CD4-positive, CD25-positive, alpha-beta regulatory T cell (primary cell): ENCODE results near the gene SNRNP200. TPM values are rescaled to one million over a fixed set of nuclear protein-coding genes. Genes with fewer than 3 reads are reported as not detected.
"Not testable (repeated sequence)": the region's sequence is repeated elsewhere in the genome, so short reads cannot be mapped to it uniquely, and the experiment has no call there.

Experiments used
- ATAC-seq, 2 donors: fragments of 150-1000 bp; cut with Tn5 transposase; one replicate each; pipeline ENCODE4 v1.10.0; 2021; ENCODE audit warnings: low read depth in 2 of 2, moderate number of reproducible peaks in 2 of 2, moderate library complexity in 1 of 2
- DNase-seq, 3 donors: peaks; one replicate each; pipeline versions ENCODE4 v3.0.0 to v3.0.0-alpha.2; 2012 to 2022; ENCODE audit warnings: mixed read lengths in 1 of 3
- H3K27ac ChIP-seq: one replicate; pipeline ENCODE4 v1.7.0; 2013; ENCODE audit warnings: mild to moderate bottlenecking, low read length; ENCODE audit not compliant: insufficient read depth, poor library complexity, severe bottlenecking
- H3K27me3 ChIP-seq: one replicate; pipeline ENCODE4 v1.7.0; 2013; ENCODE audit warnings: low read length; ENCODE audit not compliant: control insufficient read depth, insufficient read depth
- H3K36me3 ChIP-seq: one replicate; pipeline ENCODE4 v1.7.0; 2013; ENCODE audit warnings: mild to moderate bottlenecking, low read length, moderate library complexity; ENCODE audit not compliant: control insufficient read depth, insufficient read depth
- H3K4me1 ChIP-seq: 2 replicates; pipeline ENCODE4 v1.7.0; 2013; ENCODE audit warnings: mild to moderate bottlenecking, low read length; ENCODE audit not compliant: insufficient read depth, control insufficient read depth, poor library complexity, severe bottlenecking
- H3K4me3 ChIP-seq: one replicate; pipeline ENCODE4 v1.7.0; 2013; ENCODE audit warnings: low read depth, mild to moderate bottlenecking, low read length, moderate library complexity
- H3K9me3 ChIP-seq, 2 experiments: 1 replicate in 1 of 2; 2 replicates in 1 of 2; pipeline ENCODE4 v1.7.0; 2013; ENCODE audit warnings: low read length in 2 of 2, mild to moderate bottlenecking in 1 of 2, moderate library complexity in 1 of 2; ENCODE audit not compliant: control insufficient read depth in 2 of 2
- H3K27ac Mint-ChIP-seq, 3 donors: one replicate each; pipeline ENCODE4 v1.8.0; 2020 to 2022; ENCODE audit warnings: mild to moderate bottlenecking in 3 of 3, mixed read lengths in 3 of 3, moderate library complexity in 2 of 3
- H3K27me3 Mint-ChIP-seq: one replicate; pipeline ENCODE4 v1.8.0; 2022; ENCODE audit warnings: mild to moderate bottlenecking, mixed read lengths
- H3K36me3 Mint-ChIP-seq: one replicate; pipeline ENCODE4 v1.8.0; 2020; ENCODE audit warnings: mixed read lengths
- H3K4me1 Mint-ChIP-seq, 4 donors: one replicate each; pipeline ENCODE4 v1.8.0; 2020 to 2022; ENCODE audit warnings: mixed read lengths in 4 of 4, mild to moderate bottlenecking in 1 of 4
- H3K4me3 Mint-ChIP-seq, 4 donors: one replicate each; pipeline ENCODE4 v1.8.0; 2020 to 2022; ENCODE audit warnings: mild to moderate bottlenecking in 4 of 4, mixed read lengths in 4 of 4, moderate library complexity in 3 of 4
- H3K9me3 Mint-ChIP-seq, 7 donors: one replicate each; pipeline ENCODE4 v1.8.0; 2020 to 2022; ENCODE audit warnings: mixed read lengths in 7 of 7, mild to moderate bottlenecking in 3 of 7, moderate library complexity in 2 of 7
- polyA plus RNA-seq, 4 donors: library from polyadenylated mRNA; unstranded; fragments of 300-500 nt; fragmentation: Illumina TruSeq; gene quantifications; one replicate each; pipeline ENCODE4 v1.2.3, GENCODE V29; 2021
- total RNA-seq: library from RNA; stranded (reverse); gene quantifications from one replicate; pipeline ENCODE4 v1.2.3, GENCODE V29; 2022

SNRNP200 gene
- total and polyA plus RNA-seq, 5 donors from 2014 or later: 67.4 to 295 (median 88.0) TPM

DNA sequence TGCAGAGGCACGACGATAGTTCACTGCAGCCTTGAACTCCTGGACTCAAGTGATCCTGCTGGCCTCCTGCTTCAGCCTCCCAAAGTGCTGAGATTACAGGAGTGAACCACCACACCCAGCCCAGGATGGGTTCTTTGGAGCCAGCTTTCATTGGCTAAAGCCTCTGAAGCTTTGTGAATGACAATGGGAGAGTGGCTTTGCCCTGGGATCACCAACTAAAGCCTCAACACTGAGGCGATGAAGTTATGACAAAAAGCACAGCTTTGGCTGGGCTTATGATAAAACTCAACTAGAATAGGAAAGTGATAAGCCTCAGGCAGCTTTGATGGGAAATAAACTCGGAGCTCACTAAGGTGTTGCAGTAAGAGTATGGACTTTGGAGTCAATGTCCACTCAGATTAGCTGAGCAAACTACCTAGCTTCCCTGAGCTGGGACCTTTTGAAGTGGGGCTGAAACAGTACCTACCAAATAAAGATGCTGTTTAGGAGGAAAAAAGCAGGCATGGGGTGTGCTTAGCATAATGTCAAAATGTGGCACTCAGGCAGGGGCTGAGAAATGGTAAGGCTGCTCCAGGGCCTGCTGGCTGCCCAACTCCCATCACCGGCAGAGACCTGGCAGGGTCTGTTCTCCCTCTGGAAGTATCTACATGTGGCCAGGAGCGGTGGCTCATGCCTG, 43.9 kb downstream of the SNRNP200 start:
- Mint-ChIP-seq H3K9me3 (no peaks in the 10 kb centered on the region), H3K4me3 (peak overlapping the region in 2 of 4 donors; percentile 41 to 63), H3K27me3 (peaks cover 5% of the 10 kb centered on the region), H3K4me1 (peaks cover 21 to 85% (median 54%) of the 10 kb centered on the region in 4 donors), H3K36me3 (peaks cover 16% of the 10 kb centered on the region), H3K27ac (peak overlapping the region in 2 of 3 donors; percentile 81 to 83)
- no peak for DNase-seq
- Histone ChIP-seq H3K4me3 (no peak overlapping the region), H3K4me1 (peaks cover 60% of the 10 kb centered on the region), H3K27ac (peak overlapping the region; percentile 23), H3K9me3 (no peaks in the 10 kb centered on the region), H3K36me3 (peaks cover 43% of the 10 kb centered on the region), H3K27me3 (no peaks in the 10 kb centered on the region)
- ATAC-seq: no peak

DNA sequence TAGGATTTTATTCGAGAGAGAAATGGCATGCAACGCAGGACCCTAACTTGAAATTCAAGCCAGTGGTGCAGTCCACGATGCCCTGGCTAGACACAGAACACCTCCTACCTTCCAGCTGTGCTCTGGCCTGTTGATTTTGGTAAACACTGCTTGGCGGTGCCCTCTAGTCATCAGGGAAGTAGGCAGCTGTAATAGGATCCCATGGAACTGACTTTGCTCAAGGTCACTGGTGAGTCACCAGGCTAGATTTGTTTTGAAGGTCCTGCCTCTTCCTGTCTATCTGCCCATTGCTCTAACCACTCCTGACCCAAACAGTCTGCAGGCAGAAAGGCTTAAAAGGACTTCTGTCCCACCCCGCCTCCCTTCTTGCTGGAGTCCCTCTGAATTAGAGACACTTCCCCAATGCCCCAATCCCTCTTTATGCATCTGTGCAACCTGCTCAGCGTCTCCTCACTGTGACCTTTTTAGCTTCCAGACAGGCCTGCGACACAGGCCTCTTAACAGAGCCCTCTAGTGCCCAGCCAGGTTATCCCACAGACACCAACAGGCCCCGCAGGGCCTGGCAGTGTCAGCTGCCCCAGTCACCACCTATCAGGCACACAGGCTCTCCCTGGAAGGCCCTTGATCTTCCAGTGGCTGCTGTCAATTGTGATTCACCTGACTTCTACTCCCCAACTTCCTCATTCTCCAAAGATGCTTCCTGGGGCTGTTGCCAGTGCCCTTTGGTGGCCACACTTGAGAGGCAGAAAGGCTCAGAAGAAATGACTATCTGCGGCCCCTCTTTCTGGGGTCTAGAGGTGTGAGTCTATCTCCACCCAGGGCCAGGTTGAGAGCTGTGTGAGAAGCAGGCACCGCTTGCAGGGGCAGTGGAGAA, 44.7 kb downstream of the SNRNP200 start:
- peaks cover 5% of the 10 kb centered on the region for H3K27me3 Mint-ChIP-seq
- peaks cover 16% of the 10 kb centered on the region for H3K36me3 Mint-ChIP-seq
- no peaks in the 10 kb centered on the region for H3K9me3 ChIP-seq
- H3K27ac Mint-ChIP-seq: peak overlapping the region; percentile 81 to 92 (median 83)
- no peak overlapping the region for H3K4me3 ChIP-seq
- peaks cover 22 to 86% (median 54%) of the 10 kb centered on the region in 4 donors for H3K4me1 Mint-ChIP-seq
- H3K27ac ChIP-seq: peak overlapping the region; percentile 23
- H3K9me3 Mint-ChIP-seq: no peaks in the 10 kb centered on the region
- H3K4me1 ChIP-seq: peaks cover 58% of the 10 kb centered on the region
- DNase-seq (peak in 2 of 3 donors; percentile 37 to 61), ATAC-seq (peak; percentile 44 to 45)
- peak overlapping the region in 3 of 4 donors; percentile 36 to 65 (median 53) for H3K4me3 Mint-ChIP-seq
- H3K36me3 ChIP-seq: peaks cover 47% of the 10 kb centered on the region
- no peaks in the 10 kb centered on the region for H3K27me3 ChIP-seq

DNA sequence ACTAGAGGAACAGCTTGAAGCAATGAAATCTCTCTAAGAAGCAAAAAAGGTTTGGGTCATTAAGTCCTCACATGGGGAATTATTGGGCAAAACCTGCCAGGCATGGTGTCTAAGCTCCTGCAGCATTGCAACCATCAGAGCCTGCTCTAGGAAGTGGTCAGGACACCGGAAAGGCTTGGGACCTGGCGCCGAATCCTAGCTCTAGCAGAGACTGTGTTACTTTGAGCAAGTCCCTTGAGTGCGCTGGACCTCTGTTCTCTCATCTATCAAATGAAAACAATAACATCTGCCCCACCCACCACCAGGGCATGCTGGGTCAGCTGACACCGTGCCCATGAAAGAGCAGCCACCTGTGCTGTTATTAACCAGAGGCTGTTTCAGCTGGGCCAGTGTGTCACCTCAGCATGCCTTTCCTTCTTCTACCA, 45.8 kb downstream of the SNRNP200 start:
- peak overlapping the region in 2 of 3 donors; percentile 76 to 80 for H3K27ac Mint-ChIP-seq
- ATAC-seq: no peak
- H3K27me3 Mint-ChIP-seq: peaks cover 5% of the 10 kb centered on the region
- H3K4me1 Mint-ChIP-seq: peaks cover 19 to 87% (median 53%) of the 10 kb centered on the region in 4 donors
- peak overlapping the region; percentile 19 to 75 (median 43) for H3K4me3 Mint-ChIP-seq
- H3K9me3 Mint-ChIP-seq: no peaks in the 10 kb centered on the region
- Histone ChIP-seq H3K27ac (no peak overlapping the region), H3K4me1 (peaks cover 52% of the 10 kb centered on the region), H3K4me3 (no peak overlapping the region), H3K27me3 (no peaks in the 10 kb centered on the region), H3K9me3 (no peaks in the 10 kb centered on the region), H3K36me3 (peaks cover 58% of the 10 kb centered on the region)
- peak in 1 of 3 donors; percentile 16 for DNase-seq
- H3K36me3 Mint-ChIP-seq: peaks cover 16% of the 10 kb centered on the region

DNA sequence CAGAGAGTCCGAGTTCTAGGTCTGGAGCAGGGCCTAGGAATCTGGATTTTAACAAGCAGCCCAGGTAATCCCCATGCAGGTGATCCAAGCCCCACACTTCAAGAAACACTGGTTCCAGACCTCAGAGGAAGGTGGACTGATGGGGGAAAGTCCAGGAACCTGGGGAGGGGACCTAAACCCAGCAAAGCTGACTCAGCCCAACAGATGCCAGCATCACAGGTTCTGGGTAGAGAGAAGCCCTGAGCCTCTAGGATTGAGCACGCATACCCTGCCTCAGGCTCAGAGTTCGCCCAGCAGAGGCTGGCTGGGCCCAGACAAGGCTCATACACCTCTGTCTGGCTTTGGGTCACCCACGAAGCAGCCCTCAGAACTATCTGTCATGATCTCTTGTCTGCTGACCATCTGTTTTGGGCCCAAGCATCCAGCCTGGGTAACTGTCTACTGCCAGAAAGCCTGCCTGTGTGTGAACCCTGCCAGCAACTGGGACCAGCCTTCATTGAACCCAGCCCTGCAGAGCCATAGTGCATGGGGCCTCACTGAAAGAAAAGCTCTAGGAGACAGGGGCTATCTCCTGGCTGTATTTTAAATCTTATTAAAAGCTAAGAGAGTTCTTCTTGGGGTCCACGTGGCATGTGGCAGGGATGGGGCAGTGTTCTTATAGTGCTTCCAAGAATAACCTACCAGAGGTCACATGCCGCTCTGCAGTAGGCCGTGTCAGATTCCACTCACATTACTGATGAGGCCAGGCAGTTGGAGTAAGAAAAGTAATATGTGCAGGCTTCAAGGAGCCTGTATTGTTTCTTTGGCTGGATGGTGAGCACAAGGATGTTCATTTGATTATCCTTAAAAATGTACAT, 47.0 kb downstream of the SNRNP200 start:
- ATAC-seq (no peak), DNase-seq (no peak)
- peaks cover 24% of the 10 kb centered on the region for H3K36me3 Mint-ChIP-seq
- Histone ChIP-seq H3K9me3 (no peaks in the 10 kb centered on the region), H3K4me3 (no peak overlapping the region), H3K4me1 (peaks cover 40% of the 10 kb centered on the region), H3K27ac (no peak overlapping the region), H3K27me3 (no peaks in the 10 kb centered on the region), H3K36me3 (peaks cover 63% of the 10 kb centered on the region)
- H3K9me3 Mint-ChIP-seq: no peaks in the 10 kb centered on the region
- H3K27ac Mint-ChIP-seq: peak overlapping the region in 2 of 3 donors; percentile 76 to 80
- peaks cover 17 to 76% (median 43%) of the 10 kb centered on the region in 4 donors for H3K4me1 Mint-ChIP-seq
- H3K4me3 Mint-ChIP-seq: peak overlapping the region in 1 of 4 donors; percentile 24
- peaks cover 5% of the 10 kb centered on the region for H3K27me3 Mint-ChIP-seq

- Mint-ChIP-seq H3K36me3 (peaks cover 26% of the 10 kb centered on the region), H3K27ac (peak overlapping the region in 2 of 3 donors; percentile 55 to 91), H3K4me1 (peaks cover 17 to 69% (median 40%) of the 10 kb centered on the region in 4 donors)
- peaks cover 35% of the 10 kb centered on the region for H3K4me1 ChIP-seq
- not testable (repeated sequence) for H3K27ac ChIP-seq, H3K27me3 ChIP-seq, H3K4me3 ChIP-seq, DNase-seq, H3K4me3 Mint-ChIP-seq, H3K9me3 ChIP-seq, H3K27me3 Mint-ChIP-seq, H3K9me3 Mint-ChIP-seq, ATAC-seq
- H3K36me3 ChIP-seq: peaks cover 70% of the 10 kb centered on the region
Observed at GRCh38 chr2:96257744-96258143, 47.6 kb downstream of the SNRNP200 start.

DNA sequence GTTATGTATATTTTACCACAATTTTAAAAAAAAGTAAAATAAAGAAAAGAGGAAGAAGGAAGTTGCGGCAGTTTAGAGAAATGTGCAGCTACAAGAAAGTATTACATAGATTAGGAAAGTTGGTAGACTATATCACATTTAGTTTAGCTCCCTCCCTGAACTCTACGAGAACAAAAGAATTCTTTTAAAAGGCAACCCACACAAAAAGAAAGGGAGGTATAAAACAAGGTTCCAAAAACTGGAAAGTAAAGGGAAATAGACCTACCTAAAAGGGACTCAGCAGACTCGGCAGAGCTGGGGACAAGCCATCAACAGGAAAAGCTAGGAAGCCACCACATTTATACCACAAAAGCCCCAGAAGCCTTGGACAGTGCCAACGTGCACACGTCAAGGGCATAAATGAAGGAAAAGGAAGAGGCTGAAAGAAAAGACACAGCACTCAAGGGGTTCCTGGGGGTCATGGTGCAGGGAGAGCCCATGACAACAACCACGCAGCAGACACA, 48.7 kb downstream of the SNRNP200 start:
- Histone ChIP-seq H3K4me1 (peaks cover 28% of the 10 kb centered on the region), H3K4me3 (no peak overlapping the region), H3K27me3 (no peaks in the 10 kb centered on the region), H3K36me3 (peaks cover 78% of the 10 kb centered on the region), H3K27ac (peak overlapping the region; percentile 42), H3K9me3 (no peaks in the 10 kb centered on the region)
- H3K27ac Mint-ChIP-seq: peak overlapping the region; percentile 82 to 91 (median 89)
- DNase-seq: no peak
- peaks cover 30% of the 10 kb centered on the region for H3K36me3 Mint-ChIP-seq
- ATAC-seq: no peak
- H3K4me3 Mint-ChIP-seq: peak overlapping the region in 2 of 4 donors; percentile 11 to 52
- peaks cover 5% of the 10 kb centered on the region for H3K27me3 Mint-ChIP-seq
- peaks cover 12 to 58% (median 34%) of the 10 kb centered on the region in 4 donors for H3K4me1 Mint-ChIP-seq
- no peaks in the 10 kb centered on the region for H3K9me3 Mint-ChIP-seq

GRCh38 chr2:96254571-96254970, 50.8 kb downstream of the SNRNP200 start:
- H3K36me3 Mint-ChIP-seq: peaks cover 28% of the 10 kb centered on the region
- DNase-seq (no peak), ATAC-seq (no peak)
- no peak overlapping the region for H3K4me3 Mint-ChIP-seq
- Histone ChIP-seq H3K4me3 (no peak overlapping the region), H3K36me3 (peaks cover 67% of the 10 kb centered on the region), H3K4me1 (peaks cover 10% of the 10 kb centered on the region), H3K27me3 (no peaks in the 10 kb centered on the region), H3K9me3 (no peaks in the 10 kb centered on the region), H3K27ac (no peak overlapping the region)
- H3K9me3 Mint-ChIP-seq: peaks cover 0 to 1% (median 0%) of the 10 kb centered on the region in 7 donors
- peak overlapping the region in 1 of 3 donors; percentile 25 for H3K27ac Mint-ChIP-seq
- H3K27me3 Mint-ChIP-seq: no peaks in the 10 kb centered on the region
- H3K4me1 Mint-ChIP-seq: peaks cover 9 to 38% (median 22%) of the 10 kb centered on the region in 4 donors
